GM19193 (cell line): ENCODE measurements around the gene IMMP2L.

ENCODE experiments used
- POLR2A ChIP-seq: IDR thresholded peaks from 4 replicates; pipeline ENCODE4 v1.6.1; 2011; ENCODE audit not compliant: insufficient read depth, insufficient read length; ENCODE audit errors: extremely low read depth

The IMMP2L gene

DNA sequence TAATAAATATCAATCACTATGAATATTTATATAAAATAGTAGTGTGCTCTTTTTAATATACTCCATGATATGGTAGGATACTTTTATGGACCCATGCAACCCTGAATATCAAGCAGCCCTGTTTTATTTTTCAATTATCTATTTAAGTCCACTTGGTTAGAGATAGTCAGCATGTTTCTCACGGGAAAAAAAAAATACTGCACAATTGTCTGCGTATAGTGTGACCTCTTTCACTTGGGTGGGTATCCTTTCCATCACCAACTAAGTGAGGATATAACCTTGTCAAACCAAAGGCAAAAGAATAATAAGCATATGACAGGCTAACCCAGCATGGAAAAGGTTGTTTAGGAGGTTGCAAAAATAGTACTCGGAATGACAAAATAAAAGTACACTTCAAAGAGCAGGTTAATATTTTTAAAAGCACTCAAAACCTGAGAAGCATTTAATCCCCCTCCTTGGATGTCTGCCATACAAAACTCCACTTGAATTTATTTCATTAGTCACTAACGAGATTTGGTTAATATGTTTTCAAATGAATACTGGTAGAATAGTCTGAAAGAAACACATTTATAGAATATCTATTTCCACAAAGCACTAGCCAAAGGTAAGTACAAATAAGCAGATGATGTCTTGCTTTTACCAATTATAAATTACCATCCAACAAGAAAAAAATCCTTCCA is 76.5 kb downstream of the IMMP2L start:
- TF ChIP-seq POLR2A = no peak

DNA sequence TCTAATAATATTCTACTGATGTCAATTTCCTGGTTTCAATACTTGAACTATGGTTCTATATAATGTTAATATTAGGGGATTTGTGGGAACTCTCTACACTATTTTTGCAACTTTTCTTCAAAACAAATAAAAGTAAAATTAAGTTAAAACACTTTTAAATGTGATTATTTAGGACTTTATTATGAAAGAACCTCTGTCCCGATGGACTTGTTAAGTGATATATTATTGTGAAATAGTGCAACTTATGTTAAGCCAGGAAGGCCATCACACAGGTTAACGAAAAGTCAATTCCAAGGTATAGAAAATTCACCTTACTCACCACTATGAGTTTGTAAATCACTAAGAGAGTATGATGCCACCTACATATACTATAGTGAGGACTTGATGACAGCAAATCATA is 79.2 kb downstream of the IMMP2L start:
- TF ChIP-seq POLR2A = no peak

DNA sequence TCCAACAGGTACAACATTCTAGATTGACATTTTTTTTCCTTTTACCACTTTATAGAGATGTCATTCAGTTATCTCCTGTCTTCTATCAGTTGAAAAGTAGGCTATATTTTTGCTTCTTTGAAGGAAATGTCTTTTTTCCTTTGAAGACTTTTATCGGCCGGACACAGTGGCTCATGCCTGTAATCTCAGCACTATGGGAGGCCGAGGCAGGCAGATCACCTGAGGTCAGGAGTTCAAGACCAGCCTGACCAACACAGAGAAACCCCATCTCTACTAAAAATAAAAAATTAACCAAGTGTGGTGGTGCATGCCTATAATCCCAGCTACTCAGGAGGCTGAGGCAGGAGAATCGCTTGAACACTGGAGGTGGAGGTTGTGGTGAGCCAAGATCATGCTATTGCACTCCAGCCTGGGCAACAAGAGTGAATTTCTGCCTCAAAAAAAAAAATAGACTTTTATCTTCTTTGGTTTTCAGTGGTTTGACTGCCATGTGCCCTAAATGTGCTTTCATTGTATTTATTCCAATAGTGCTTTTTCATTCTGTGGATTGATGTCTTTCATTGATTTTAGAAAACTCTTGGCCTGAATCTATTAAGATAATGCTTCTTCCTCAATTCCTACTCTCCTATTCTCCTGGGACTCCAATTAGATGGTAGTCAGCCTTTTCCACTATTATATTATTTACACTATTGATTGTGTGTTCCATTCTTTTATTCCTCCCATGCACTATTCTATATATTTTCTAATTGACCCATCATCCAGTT is 84.6 kb downstream of the IMMP2L start:
- TF ChIP-seq POLR2A = no peak

DNA sequence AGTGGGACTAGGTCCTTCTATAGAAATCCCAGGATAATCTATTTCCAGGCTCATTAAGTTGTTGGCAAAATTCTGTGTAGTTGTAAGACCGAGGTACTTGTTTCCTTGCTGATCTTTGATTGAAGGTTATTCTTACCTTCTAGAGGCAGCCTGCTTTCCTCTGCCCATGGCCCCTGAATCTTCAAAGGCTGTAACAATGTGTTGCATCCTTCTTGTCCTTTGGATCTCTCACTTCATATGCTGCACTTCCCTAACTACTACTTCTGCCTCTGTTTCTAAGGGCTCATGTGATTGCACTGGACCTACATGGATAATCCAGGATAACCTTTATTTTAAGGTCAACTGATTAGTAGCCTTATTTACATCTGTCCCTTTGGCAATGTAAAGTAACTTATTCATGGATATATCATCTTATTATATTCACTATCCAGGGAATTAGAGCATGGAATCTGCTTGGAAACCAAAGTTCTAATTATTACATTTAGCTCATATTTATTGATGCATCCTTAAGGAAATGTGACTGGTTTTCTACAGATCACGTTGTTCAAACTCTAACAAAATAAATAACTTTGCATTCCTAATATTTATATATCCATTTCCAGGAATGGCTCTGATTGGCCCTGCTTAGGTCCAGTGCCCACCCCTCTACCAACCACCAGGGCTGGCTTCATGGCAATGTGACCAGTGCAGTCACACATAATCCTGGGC is 85.6 kb downstream of the IMMP2L start:
- no peak for TF ChIP-seq POLR2A

DNA sequence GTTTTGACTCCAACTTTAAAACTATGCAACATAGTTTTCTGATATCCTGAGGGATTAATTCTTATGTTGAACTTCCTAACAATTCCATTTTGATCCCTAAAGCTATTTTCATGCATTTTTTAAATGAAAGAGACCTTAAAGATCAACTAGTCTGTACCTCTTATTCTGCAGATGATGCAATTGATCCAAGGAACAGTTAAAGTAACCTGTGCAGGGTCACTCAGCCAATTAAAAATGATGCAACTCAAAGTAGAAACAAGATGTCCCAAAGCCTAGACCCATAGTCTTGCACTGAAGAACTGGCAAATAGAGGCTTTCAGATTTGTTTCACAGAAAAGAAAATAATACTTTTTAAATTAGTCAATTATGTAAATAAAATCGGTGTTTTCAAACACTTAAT is 86.3 kb downstream of the IMMP2L start:
- no peak for TF ChIP-seq POLR2A

DNA sequence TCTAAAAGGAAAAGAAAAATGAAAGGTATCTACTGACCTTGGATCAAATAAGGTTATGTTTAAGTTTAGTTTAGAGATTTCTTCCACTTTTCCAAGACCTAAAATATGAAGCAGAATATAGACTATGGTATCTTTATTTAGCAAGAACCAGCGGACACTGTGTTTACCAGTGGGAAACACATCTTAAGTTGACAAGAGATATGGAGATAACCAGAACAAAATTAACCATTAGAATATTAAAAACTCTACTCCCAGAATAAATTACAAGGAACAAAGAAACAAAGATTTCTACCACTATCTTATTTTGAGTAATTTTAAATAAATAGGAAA is 86.9 kb downstream of the IMMP2L start:
- no peak for TF ChIP-seq POLR2A

DNA sequence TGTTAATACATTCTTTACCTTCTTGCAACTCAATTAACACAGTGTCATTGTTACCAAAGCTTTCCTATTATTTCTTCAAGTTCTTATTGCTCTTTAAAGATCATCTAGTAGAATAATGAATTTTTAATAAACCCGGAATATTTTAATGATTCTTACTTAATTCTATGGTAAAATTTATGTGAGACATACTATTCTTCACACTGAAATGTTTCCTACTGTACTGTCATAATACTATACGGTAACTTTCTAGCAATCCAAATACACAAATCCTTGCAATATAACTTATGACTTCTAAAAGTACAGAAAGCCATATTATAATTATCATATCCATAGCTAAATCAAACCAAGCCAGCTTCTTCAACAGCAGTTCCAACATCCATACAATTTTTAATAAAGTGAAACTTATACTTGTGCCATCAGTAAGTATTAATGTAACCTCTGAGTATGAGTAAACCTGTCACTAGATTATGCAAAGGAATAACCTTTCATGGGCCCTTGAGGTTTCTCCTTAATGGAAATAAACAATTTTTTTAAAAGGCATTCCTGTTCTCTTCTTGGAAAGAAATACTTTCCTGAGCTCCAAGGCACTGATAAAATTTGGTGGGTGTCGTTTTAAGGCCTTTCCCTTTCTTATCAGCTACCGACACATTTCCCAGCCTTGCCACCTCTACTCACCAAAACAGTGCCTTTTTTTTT is 87.4 kb downstream of the IMMP2L start:
- TF ChIP-seq POLR2A = no peak

DNA sequence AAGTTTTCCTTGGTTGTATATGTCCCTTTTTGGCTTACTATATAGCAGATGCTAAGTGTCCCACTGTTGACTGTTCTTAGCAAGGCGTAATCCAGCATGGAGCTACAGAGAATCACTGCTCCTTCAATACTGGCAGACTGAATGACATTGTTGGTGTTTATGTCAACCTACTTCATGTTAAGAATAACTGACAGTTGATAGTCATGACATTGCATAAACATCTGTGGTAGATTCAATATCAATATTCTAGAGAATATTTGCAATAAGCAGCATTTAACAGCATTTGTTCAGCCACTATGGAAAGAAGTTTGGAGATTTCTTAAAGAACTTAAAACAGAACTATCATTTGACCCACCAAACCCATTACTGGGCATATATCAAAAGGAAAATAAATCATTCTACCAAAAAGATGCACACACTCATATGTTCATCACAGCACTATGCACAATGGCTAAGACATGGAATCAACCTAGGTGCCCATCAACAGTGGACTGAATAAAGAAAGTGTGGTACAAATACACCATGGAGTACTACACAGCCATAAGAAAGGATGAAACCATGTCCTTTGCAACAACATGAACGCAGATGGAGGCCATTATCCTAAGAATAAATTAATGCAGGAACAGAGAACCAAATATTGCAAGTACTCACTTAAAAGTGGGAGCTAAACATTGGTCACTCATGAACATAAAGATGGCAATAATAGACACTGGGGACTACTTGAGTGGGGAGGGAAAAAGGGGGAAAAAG is 88.7 kb downstream of the IMMP2L start:
- TF ChIP-seq POLR2A = no peak

DNA sequence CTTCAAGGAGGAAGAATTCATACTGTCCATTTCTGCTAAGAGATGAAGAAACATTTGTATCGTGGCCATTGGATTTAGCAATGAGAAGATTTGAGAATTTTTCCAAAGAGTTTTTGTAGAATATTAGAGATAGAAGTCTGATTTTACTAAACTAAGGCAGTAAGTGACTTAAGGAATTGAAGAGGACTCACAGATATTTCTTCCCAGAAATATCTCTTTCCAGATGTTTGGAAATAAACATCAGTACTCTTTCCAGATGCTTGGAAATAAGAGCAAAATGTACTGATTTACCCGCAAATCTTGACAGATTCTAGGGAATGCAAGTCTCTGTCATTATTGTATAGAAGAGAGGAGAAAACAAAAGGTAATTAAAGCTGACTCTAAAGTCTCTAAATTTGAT is 91.3 kb downstream of the IMMP2L start:
- TF ChIP-seq POLR2A = no peak

DNA sequence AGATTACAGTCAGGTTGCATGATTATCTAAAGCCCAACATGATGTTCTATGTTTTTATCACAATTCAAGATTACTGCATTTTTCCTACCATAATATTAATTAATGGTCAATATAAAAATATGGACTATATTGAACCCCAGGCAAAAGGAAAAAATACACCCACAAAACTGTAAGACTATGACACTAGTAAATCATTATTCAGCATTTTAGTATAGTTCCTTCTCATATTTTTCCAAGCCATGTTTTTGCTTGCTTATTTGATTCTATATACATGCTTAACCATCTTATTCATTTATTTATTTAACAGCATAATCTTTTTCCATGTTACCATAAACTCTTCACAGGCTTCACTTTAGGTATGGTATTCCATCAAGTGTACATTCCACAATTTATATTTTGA is 101.6 kb downstream of the IMMP2L start:
- TF ChIP-seq POLR2A = no peak

DNA sequence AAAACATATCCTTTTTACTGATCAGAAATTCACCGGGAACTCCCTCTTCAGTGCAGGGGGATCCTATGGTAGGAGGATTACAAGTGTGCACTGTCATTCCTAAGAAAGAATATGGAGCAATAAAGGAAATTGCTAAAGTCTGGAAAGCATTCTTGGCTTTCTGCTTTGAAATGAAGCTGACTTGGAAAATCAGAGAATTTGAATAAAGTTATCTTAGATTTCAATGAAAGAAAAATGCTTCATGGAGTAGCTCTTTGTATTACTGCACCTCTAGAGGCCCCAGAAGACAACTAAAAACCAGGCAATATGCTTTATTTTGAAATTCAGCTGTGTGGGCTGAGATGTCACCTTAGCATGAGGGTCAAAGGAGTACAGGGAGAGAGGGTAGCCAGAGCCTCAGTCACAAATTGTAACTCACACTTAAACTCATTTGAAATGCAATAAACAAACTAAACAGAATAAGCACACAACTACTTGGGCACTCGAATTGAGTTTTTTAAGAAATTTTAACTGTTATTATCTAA is 102.5 kb downstream of the IMMP2L start:
- TF ChIP-seq POLR2A = no peak

DNA sequence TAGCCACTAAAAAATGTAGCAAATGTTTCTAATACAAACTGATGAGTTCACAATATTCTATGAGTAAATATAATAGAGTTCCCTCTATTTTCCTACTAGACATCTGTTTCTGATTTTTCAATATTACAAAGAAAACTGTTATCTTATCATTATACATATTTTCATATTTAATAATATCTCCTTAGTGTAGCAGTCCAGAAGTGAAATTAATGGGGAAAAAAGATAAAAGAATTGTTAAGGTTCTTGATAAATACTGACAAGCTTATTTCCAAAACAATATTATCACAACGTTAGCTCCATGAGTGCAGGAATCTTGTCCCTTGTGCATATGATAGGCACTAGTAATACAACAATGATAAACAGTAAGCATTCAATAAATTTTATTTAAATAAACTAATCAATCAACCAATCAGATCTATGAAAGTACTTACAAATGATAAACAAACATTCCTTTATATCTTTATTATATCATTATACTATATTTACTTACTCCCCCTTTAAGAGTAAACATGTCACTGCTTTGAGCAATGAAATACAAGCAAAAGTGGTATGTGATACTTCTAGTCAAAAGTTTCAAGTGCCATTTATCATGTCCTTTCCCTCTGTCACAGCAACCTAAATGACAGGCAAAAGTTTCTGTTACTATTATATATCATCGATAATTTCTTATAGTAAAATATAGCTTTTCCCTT is 103.1 kb downstream of the IMMP2L start:
- TF ChIP-seq POLR2A = no peak

DNA sequence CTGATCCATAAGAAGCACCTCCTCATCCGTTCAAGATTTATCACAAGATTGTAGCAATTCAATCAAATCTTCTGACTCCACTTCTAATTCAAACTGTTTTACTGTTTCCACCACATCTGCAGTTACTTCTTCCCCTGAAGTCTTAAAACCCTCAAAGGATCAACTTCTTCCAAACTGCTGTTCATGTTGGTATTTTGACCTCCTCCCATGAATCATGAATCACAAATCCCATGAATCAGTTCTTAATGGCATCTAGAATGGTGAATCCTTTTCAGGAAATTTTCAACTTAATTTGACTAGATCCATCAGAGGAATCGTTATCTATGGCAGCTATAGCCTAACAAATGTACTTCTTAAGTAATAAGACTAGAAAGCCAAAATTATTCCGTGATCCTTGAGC is 122.3 kb downstream of the IMMP2L start:
- TF ChIP-seq POLR2A = no peak

DNA sequence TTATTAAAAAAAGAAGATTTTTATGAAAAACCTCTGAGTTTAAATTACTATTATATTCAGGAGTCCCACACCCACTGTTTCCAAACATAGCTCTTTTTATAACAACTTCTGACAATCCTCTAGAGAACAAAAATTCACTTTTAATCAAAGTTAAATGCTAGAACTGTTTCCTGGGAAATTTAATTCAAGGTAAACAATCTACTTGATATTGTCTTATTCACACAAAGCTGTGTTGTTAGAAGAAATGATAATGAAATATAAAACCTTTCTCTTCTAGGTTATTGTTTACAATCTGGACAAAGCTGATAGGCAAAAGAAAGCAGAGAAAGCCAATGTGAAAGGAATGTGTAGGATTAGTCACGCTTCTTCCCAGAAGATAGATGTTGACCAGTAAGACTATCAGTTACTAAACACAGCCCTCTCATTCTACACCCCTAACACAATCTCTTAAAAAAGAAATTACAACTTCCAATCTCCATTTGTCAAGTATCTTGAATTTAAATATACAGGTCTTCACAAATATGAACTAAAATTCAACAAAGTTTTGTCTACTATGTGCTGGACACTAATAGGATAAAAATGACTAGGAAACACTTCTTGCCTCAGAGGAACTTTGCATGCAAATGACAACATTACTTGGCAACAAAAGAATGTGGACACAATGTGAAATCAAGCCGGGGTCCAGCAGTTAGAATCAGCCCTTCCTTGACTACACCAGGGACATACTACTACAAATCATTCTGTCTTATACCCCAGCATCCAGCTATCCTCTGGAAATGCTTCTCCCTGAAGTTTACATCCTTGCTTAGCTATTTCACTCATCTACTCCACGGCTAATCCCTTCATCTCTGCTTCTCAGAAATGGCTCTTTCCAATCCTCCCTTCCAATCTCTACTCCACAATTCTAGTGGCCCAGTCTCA is 123.7 kb downstream of the IMMP2L start:
- TF ChIP-seq POLR2A = no peak

DNA sequence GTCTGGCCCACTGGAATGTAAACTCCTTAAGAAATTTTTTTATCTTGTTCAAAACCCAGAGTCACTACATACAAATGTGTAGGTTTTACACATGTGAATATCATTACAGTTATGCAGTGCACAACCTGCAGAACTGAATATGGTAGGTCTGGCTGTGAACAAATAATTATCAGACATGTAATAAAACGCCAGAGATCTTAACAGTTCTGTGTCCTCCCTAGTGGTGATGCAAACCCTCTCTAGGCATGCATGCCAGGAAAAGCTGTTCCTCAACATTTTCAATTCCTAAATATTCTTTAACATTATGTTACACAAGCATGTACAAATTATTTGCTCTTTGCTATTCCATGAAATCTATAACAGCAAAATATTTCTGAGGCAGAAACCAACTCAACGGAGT is 124.6 kb downstream of the IMMP2L start:
- no peak for TF ChIP-seq POLR2A
